HUES64 (cell line): ENCODE data around the gene MPPED1.

Experiments used
- H3K27ac ChIP-seq: 2 replicates; pipeline ENCODE4 v1.7.0; 2013; ENCODE audit warnings: low read depth, low read length, inconsistent platforms
- H3K27me3 ChIP-seq: 2 replicates; pipeline ENCODE4 v1.6.1; 2013; ENCODE audit warnings: mild to moderate bottlenecking, low read length; ENCODE audit not compliant: insufficient read depth
- H3K36me3 ChIP-seq: 2 replicates; pipeline ENCODE4 v1.6.1; 2013; ENCODE audit warnings: mild to moderate bottlenecking, low read length; ENCODE audit not compliant: insufficient read depth
- H3K4me1 ChIP-seq: 2 replicates; pipeline ENCODE4 v1.6.1; 2013; ENCODE audit warnings: mild to moderate bottlenecking, low read length, moderate library complexity; ENCODE audit not compliant: insufficient read depth
- H3K4me3 ChIP-seq: 2 replicates; pipeline ENCODE4 v1.5.1; 2013; ENCODE audit warnings: mild to moderate bottlenecking, low read length, moderate library complexity
- H3K9ac ChIP-seq: 2 replicates; pipeline ENCODE4 v1.6.1; 2013; ENCODE audit warnings: mild to moderate bottlenecking, low read depth, low read length
- H3K9me3 ChIP-seq: 2 replicates; pipeline ENCODE4 v1.6.1; 2013; ENCODE audit warnings: low read depth, low read length; ENCODE audit not compliant: insufficient read depth
- WGBS: fragments of 150-250, 120-280 bp; methylation state at CpG from one replicate; pipeline ENCODE4 v1.1.7; 2013; ENCODE audit warnings: missing lambda C conversion rate; 5-methylcytosine and 5-hydroxymethylcytosine counted together

The MPPED1 gene

GRCh38 chr22:43554694-43555365 is 143.0 kb downstream of the MPPED1 start:
- no peaks in the 10 kb centered on the region for H3K27me3 ChIP-seq
- no peak overlapping the region for H3K4me3 ChIP-seq
- H3K9ac ChIP-seq: no peak overlapping the region
- H3K9me3 ChIP-seq: peaks cover 12% of the 10 kb centered on the region
- H3K36me3 ChIP-seq: no peaks in the 10 kb centered on the region
- WGBS: 95% methylated on average over 17 of the region's 17 CpGs
- no peak overlapping the region for H3K27ac ChIP-seq
- H3K4me1 ChIP-seq: no peaks in the 10 kb centered on the region

GRCh38 chr22:43555561-43556515 is 144.0 kb downstream of the MPPED1 start:
- Histone ChIP-seq H3K4me3 (no peak overlapping the region), H3K9me3 (peaks cover 12% of the 10 kb centered on the region), H3K27me3 (no peaks in the 10 kb centered on the region), H3K27ac (no peak overlapping the region), H3K4me1 (no peaks in the 10 kb centered on the region), H3K36me3 (no peaks in the 10 kb centered on the region), H3K9ac (no peak overlapping the region)
- WGBS: 85% methylated on average over 11 of the region's 11 CpGs
